KBM-7 (cell line): ENCODE results near the gene THBS1.

Experiments
- DNase-seq: peaks from one replicate; pipeline ENCODE4 v3.0.0-alpha.2; 2015
- in situ Hi-C: fragments of 300-500 bp; cut with MboI; formaldehyde crosslinking; loops from 2 replicates; pipeline ENCODE4 v1.14.3; 2020; ENCODE audit warnings: low sequenced_read_pairs, low pct_unique_long_range_greater_than_20kb, mixed read lengths

THBS1 gene

GRCh38 chr15:39645138-39645975 is 64.5 kb downstream of the THBS1 start:
- in situ Hi-C loops = no loop called here
- no peak for DNase-seq

- in situ Hi-C loops = no loop called here
- no peak for DNase-seq
Measured at GRCh38 chr15:39645976-39646257, 65.0 kb downstream of the THBS1 start.

GRCh38 chr15:39646425-39646824 is 65.5 kb downstream of the THBS1 start:
- no peak for DNase-seq
- in situ Hi-C loops = no loop called here
